Parathyroid adenoma (tissue), 2 donors: ENCODE data around the gene MYLK.

ENCODE experiments used
- H2AFZ ChIP-seq: fragments of 300-600 bp; sonication (generic); one replicate; pipeline ENCODE4 v1.7.0; 2017; ENCODE audit warnings: antibody characterized with exemption, mild to moderate bottlenecking
- H3K27ac ChIP-seq: fragments of 300-600 bp; sonication (generic); one replicate; pipeline ENCODE4 v1.7.0; 2017
- H3K27me3 ChIP-seq: fragments of 300-600 bp; sonication (generic); one replicate; pipeline ENCODE4 v1.7.0; 2017; ENCODE audit warnings: low read length; ENCODE audit not compliant: control insufficient read depth, insufficient read depth
- H3K36me3 ChIP-seq: fragments of 300-600 bp; sonication (generic); one replicate; pipeline ENCODE4 v1.7.0; 2017; ENCODE audit warnings: low read length; ENCODE audit not compliant: control insufficient read depth, insufficient read depth
- H3K4me1 ChIP-seq: fragments of 300-600 bp; sonication (generic); one replicate; pipeline ENCODE4 v1.7.0; 2017; ENCODE audit warnings: control low read depth
- H3K4me2 ChIP-seq: fragments of 300-600 bp; sonication (generic); one replicate; pipeline ENCODE4 v1.7.0; 2017; ENCODE audit warnings: low read length
- H3K4me3 ChIP-seq: fragments of 300-600 bp; sonication (generic); one replicate; pipeline ENCODE4 v1.7.0; 2017; ENCODE audit warnings: low read depth, low read length
- H3K79me2 ChIP-seq: fragments of 300-600 bp; sonication (generic); one replicate; pipeline ENCODE4 v1.7.0; 2017; ENCODE audit warnings: control low read depth
- H3K9ac ChIP-seq: fragments of 300-600 bp; sonication (generic); one replicate; pipeline ENCODE4 v1.7.0; 2017; ENCODE audit warnings: mild to moderate bottlenecking
- H3K9me3 ChIP-seq: fragments of 300-600 bp; sonication (generic); one replicate; pipeline ENCODE4 v1.7.0; 2017; ENCODE audit warnings: low read length; ENCODE audit not compliant: control insufficient read depth
- TF ChIP-seq, protein P1 (sequence below): fragments of 300-600 bp; sonication (generic); IDR thresholded peaks from one replicate; pipeline ENCODE4 v1.7.0; 2017; ENCODE audit warnings: antibody characterized with exemption, mild to moderate bottlenecking
- donor health status: primary hyperparathyroidism.

MYLK gene

DNA sequence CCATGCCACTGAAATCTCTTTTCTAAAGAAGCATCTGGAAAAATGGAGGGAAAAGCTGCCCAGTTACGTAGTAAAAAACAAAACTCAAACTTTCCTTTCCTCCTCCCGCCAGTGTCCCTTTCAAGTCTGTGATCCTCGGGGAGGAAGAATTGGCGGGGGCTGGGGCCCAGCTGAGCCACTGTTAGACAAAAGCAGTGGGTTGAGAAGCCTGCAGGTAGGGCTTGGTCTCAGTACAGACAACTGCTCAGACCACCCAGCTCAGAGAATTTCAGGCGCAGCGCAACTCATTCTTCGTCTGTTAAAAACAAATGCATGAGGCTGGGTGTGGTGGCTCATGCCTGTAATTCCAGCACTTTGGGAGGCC, 117.1 kb downstream of the MYLK start:
- no peaks in the 10 kb centered on the region for H3K27me3 ChIP-seq
- H3K79me2 ChIP-seq, result no peaks in the 10 kb centered on the region
- H3K9ac ChIP-seq, result no peak overlapping the region
- no peaks in the 10 kb centered on the region for H3K36me3 ChIP-seq
- no peaks in the 10 kb centered on the region for H3K9me3 ChIP-seq
- H3K4me3 ChIP-seq, result no peak overlapping the region
- H2AFZ ChIP-seq, result no peak overlapping the region
- H3K27ac ChIP-seq, result no peak overlapping the region
- H3K4me1 ChIP-seq, result no peaks in the 10 kb centered on the region
- TF ChIP-seq, protein P1, sequence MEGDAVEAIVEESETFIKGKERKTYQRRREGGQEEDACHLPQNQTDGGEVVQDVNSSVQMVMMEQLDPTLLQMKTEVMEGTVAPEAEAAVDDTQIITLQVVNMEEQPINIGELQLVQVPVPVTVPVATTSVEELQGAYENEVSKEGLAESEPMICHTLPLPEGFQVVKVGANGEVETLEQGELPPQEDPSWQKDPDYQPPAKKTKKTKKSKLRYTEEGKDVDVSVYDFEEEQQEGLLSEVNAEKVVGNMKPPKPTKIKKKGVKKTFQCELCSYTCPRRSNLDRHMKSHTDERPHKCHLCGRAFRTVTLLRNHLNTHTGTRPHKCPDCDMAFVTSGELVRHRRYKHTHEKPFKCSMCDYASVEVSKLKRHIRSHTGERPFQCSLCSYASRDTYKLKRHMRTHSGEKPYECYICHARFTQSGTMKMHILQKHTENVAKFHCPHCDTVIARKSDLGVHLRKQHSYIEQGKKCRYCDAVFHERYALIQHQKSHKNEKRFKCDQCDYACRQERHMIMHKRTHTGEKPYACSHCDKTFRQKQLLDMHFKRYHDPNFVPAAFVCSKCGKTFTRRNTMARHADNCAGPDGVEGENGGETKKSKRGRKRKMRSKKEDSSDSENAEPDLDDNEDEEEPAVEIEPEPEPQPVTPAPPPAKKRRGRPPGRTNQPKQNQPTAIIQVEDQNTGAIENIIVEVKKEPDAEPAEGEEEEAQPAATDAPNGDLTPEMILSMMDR, result no peak
- no peak overlapping the region for H3K4me2 ChIP-seq

DNA sequence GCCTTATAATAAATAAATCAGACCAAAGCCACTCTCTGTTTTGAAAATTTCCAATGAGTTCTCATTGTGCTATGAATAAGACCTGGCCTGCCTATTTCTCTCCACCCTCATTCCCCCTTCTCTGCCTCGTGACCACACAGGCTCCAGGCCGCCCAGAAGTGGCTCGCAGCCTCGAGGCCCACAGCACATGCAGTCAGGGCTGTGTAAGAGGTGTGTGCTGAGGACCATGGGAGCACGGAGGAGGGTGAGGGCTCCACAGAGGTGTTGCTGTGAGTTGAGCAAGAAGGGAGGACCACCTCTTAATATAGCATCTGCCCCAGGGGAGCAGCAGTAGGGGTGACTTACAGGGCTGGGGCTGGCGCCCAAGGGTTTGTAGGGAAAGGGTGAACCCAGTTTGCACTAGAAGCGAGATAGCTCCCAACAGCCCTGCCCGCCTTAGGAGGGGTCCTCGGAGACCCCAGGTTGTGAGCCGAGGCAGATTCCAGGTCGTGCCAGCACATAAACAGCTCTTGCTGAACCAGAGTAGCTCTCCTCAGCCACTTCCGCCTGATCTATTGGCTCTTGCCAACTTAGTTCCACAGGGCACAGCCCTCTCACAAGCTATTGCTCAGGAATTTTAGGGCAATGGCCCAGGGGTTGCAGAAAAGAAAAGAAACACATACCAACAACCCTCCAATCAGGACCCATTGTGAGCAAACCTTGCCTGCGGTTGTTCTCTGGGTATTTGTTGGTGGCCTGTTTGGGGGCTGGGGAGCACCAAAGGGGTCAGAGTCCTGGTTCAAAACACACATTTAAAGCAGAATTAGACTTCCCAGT, 117.7 kb downstream of the MYLK start:
- TF ChIP-seq, protein P1, result no peak
- no peak overlapping the region for H3K27ac ChIP-seq

DNA sequence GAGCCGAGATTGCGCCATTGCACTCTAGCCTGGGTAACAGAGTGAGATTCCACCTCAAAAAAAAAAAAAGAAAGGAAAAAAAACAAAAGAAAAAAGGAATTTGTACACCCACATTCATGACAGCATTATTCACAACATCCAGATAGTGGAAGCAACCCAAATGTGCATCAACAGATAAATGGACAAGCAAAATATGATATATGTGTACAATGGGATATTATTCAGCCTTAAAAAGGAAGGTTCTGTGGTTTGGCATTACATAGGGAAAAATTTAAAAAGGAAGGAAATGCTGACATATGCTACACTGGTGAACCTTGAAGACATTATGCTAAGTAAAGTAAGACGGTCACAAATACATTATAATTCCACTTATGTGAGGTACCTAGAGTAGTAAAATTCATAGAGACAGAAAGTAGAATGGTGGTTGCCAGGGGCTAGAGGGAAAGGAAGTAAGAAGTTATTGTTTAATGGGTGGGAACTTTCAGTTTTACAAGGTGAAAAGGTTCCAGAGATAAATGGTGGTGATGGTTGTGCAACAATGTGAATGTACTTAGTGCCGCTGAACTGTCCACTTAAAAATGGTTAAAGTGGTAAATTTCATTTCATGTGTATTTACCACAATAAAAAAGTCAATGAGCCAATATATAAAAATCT, 118.5 kb downstream of the MYLK start:
- Histone ChIP-seq H3K4me3 (no peak overlapping the region), H3K9ac (no peak overlapping the region), H3K27ac (no peak overlapping the region), H2AFZ (no peak overlapping the region), H3K4me1 (no peaks in the 10 kb centered on the region), H3K36me3 (no peaks in the 10 kb centered on the region), H3K9me3 (no peaks in the 10 kb centered on the region), H3K27me3 (no peaks in the 10 kb centered on the region), H3K4me2 (no peak overlapping the region), H3K79me2 (no peaks in the 10 kb centered on the region)
- TF ChIP-seq, protein P1, result no peak

More for the DNA sequence above, 117.7 kb downstream of the MYLK start:
- H3K4me3 ChIP-seq, result no peak overlapping the region
- H3K36me3 ChIP-seq, result no peaks in the 10 kb centered on the region
- H3K79me2 ChIP-seq, result no peaks in the 10 kb centered on the region
- no peaks in the 10 kb centered on the region for H3K9me3 ChIP-seq
- no peaks in the 10 kb centered on the region for H3K4me1 ChIP-seq
- no peak overlapping the region for H3K9ac ChIP-seq
- no peak overlapping the region for H2AFZ ChIP-seq
- H3K27me3 ChIP-seq, result no peaks in the 10 kb centered on the region
- H3K4me2 ChIP-seq, result no peak overlapping the region

DNA sequence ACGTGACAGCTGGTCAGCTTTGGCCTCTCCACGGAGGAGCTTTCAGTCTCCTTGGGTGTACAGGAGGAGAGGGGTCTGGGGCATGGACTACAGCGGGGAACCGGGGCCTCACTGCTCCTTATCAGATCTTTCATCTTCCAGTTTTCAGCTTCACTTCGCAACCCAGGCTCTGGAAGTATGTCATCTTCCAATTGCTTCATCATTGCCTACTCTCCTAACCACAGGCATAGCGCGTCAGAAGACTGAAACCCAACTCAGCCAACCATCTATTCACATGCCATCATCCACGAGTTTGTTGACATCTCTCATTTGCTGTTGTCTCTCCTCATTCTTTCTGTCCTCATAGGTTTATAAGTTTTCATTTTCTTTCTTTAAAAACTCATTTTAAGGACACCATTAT, 119.5 kb downstream of the MYLK start:
- no peak overlapping the region for H3K4me2 ChIP-seq
- H3K4me1 ChIP-seq, result no peaks in the 10 kb centered on the region
- no peaks in the 10 kb centered on the region for H3K9me3 ChIP-seq
- no peaks in the 10 kb centered on the region for H3K27me3 ChIP-seq
- TF ChIP-seq, protein P1, result no peak
- no peaks in the 10 kb centered on the region for H3K36me3 ChIP-seq
- no peaks in the 10 kb centered on the region for H3K79me2 ChIP-seq
- no peak overlapping the region for H3K4me3 ChIP-seq
- no peak overlapping the region for H3K27ac ChIP-seq
- no peak overlapping the region for H2AFZ ChIP-seq
- H3K9ac ChIP-seq, result no peak overlapping the region
